Pancreas (tissue), 10 donors: ENCODE measurements around the gene MCCC1. TPM values are rescaled to one million over a fixed set of nuclear protein-coding genes. Genes with fewer than 3 reads are reported as not detected.

ENCODE experiments used
- ATAC-seq, 4 donors: fragments of 200-7000 bp; cut with Tn5 transposase; one replicate each; pipeline versions ENCODE4 v1.8.0 to v1.9.1; 2020; ENCODE audit warnings: mild to moderate bottlenecking in 4 of 4, moderate library complexity in 4 of 4
- DNase-seq, 6 donors: peaks; one replicate each; pipeline ENCODE4 v3.0.0-alpha.2; 2020
- FAIRE-seq: peaks from 2 replicates; lab custom pipeline; 2012; peaks lifted over from hg19 to GRCh38; lab: Jason Lieb, UNC
- H3K27ac ChIP-seq, 4 donors: fragments of 200-600 bp; sonication (generic); 1 replicate in 3 of 4; 2 replicates in 1 of 4; pipeline versions ENCODE4 v1.5.0 to v1.8.0; 2020
- H3K27me3 ChIP-seq, 4 donors: fragments of 200-600 bp; one replicate each; pipeline ENCODE4 v1.8.0; 2021
- H3K36me3 ChIP-seq, 3 donors: fragments of 200-600 bp; sonication (generic) in 1 of 3; one replicate each; pipeline versions ENCODE4 v1.5.0 to v1.8.0; 2020 to 2021
- H3K4me1 ChIP-seq, 3 donors: fragments of 200-600 bp; one replicate each; pipeline ENCODE4 v1.8.0; 2021
- H3K4me3 ChIP-seq, 4 donors: fragments of 200-600 bp; sonication (generic) in 2 of 4; one replicate each; pipeline versions ENCODE4 v1.5.0 to v1.8.0; 2020 to 2021
- H3K9me3 ChIP-seq, 4 donors: fragments of 200-600 bp; one replicate each; pipeline ENCODE4 v1.8.0; 2021
- WGBS, 2 donors: extraction: QIAGEN DNeasy Blood & Tissue Kit; methylation state at CpG; one replicate each; pipeline ENCODE4 v1.1.7; 2013; 5-methylcytosine and 5-hydroxymethylcytosine counted together
- intact Hi-C, 3 donors: fragments of 100-400 bp; cut with DNase I; formaldehyde crosslinking; loops; one replicate each; pipeline versions ENCODE4 v1.11.1 to v1.14.2; 2022
- polyA plus RNA-seq, 2 donors: library from polyadenylated mRNA; stranded (reverse); fragments of 200-250 nt; gene quantifications; one replicate each; pipeline ENCODE4 v1.2.3, GENCODE V29; 2013
- total RNA-seq, 6 donors: library from RNA; stranded (reverse); fragmentation: NEBNext Ultra II Directional in 4 of 6; extraction: Animal tissue kit (Norgen Biotek cat#: 25700) in 4 of 6; gene quantifications; one replicate each; pipeline versions ENCODE4 v1.2.1 to v1.2.4, GENCODE V29; 2021 to 2023
- TF ChIP-seq, protein P1 (sequence below), 4 donors: fragments of 200-600 bp; sonication (generic) in 3 of 4; IDR thresholded peaks; one replicate each; pipeline versions ENCODE4 v1.5.0 to v1.8.0; 2021; ENCODE audit warnings: antibody characterized with exemption in 4 of 4
- donor health status: healthy with polysubstance abuse.
- donor health status: DM: no; HTN: no; CAD: no; lungs with moderate emphysema.
- donor health status: DM: no; HTN: no; CAD: no.
- donor health status: control.
- donor health status: control.
- donor health status: Bipolar disorder and iron deficiency.
- donor health status: DM: yes; HTN: yes; CAD: no.
- donor health status: DM: no; HTN: no; CAD: no.
- donor health status: DM: no; HTN: no; CAD: no.
- donor health status: DM: yes; HTN: yes; CAD: no.

MCCC1 gene
- total and polyA plus RNA-seq, 8 donors, result 25.3 to 81.9 (median 40.8) TPM

DNA sequence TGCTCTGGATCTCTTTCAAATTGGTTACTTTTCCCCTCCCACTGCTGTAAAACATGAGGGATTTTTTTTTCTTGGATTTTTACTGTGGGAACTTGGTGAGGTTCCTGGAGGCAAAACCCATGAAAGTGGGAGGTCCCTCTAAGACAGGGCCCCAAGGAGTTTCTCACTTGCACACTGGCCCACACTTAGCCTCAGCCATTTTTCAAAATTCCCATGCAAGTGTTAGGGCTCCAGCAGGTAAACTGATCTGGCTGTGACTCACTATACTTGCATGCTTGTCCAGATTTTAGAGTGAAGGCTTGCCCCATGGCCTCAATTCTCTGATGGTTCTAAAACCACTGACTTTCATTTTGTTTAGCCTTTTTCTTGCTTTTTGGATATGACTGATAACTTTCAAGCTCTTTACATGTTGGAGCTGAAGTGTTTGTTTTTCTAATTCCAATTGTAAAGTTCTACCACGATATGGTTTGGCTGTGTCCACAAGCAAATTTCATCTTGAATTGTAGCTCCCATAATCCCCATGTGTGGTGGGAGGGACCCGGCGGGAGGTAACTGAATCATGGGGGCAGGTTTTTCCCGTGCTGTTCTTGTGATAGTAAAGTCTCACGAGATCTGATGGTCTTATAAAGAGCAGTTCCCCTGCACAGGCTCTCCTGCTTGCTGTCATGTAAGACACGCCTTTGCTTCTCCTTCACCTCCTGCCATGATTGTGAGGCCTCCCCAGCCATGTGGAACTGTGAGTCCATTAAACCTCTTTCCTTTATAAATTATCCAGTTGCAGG, 37.7 kb downstream of the MCCC1 start:
- H3K4me3 ChIP-seq, result no peak overlapping the region
- TF ChIP-seq, protein P1, sequence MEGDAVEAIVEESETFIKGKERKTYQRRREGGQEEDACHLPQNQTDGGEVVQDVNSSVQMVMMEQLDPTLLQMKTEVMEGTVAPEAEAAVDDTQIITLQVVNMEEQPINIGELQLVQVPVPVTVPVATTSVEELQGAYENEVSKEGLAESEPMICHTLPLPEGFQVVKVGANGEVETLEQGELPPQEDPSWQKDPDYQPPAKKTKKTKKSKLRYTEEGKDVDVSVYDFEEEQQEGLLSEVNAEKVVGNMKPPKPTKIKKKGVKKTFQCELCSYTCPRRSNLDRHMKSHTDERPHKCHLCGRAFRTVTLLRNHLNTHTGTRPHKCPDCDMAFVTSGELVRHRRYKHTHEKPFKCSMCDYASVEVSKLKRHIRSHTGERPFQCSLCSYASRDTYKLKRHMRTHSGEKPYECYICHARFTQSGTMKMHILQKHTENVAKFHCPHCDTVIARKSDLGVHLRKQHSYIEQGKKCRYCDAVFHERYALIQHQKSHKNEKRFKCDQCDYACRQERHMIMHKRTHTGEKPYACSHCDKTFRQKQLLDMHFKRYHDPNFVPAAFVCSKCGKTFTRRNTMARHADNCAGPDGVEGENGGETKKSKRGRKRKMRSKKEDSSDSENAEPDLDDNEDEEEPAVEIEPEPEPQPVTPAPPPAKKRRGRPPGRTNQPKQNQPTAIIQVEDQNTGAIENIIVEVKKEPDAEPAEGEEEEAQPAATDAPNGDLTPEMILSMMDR (IDR thresholded peaks at IDR 0.05), result no peak
- H3K27ac ChIP-seq, result no peak overlapping the region
- DNase-seq, result no peak
- FAIRE-seq, result no peak
- ATAC-seq, result no peak
- no peaks in the 10 kb centered on the region for H3K4me1 ChIP-seq
- 88 to 92% methylated on average over 6 of the region's 6 CpGs for WGBS, 2 donors
- no peaks in the 10 kb centered on the region for H3K27me3 ChIP-seq
- H3K36me3 ChIP-seq, result peaks cover 0 to 4% (median 0%) of the 10 kb centered on the region in 3 donors
- no peaks in the 10 kb centered on the region for H3K9me3 ChIP-seq
- intact Hi-C loops, result no loop called here

DNA sequence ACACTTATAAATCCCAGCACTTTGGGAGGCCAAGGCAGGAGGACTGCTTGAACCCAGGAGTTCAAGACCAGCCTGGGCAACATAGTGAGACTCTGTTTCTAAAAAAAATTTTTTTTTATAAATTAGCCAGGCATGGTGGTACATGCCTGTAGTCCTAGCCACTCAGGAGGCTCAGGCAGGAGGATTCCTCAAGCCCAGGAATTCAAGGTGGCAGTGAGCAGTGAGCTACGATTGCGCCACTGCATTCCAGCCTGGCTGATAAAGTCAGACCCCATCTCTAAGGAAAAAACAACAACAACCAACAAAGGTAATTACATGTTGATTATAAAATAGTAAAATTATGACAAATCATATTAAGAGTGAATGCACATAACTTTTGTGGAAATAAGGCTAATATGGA, 40.9 kb downstream of the MCCC1 start:
- Histone ChIP-seq H3K9me3 (no peaks in the 10 kb centered on the region), H3K4me1 (no peaks in the 10 kb centered on the region), H3K27me3 (no peaks in the 10 kb centered on the region), H3K4me3 (no peak overlapping the region), H3K36me3 (peaks cover 0 to 15% (median 0%) of the 10 kb centered on the region in 3 donors), H3K27ac (no peak overlapping the region)
- ATAC-seq, result no peak
- WGBS, 2 donors, result 96 to 100% methylated on average over 2 of the region's 2 CpGs
- intact Hi-C loops, result no loop called here
- DNase-seq, result no peak
- TF ChIP-seq, protein P1 (IDR thresholded peaks at IDR 0.05), result no peak
- no peak for FAIRE-seq

DNA sequence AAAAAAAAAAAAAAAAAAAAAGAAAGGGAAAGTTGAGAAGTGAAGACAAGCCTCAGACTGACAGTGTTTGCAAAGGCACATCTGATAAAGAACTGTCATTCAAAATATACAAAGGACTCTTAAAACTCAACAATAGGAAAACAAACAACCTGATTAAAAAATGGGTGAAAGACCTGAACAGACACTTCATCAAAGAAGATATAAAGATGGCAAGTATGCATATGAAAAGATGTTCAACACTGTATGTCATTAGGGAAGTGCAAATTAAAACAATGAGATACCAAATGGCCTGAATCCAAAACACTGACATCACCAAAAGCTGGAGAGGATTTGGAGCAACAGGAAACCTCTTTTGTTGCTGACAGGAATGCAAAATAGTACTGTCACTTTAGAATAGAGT, 48.6 kb downstream of the MCCC1 start:
- TF ChIP-seq, protein P1 (IDR thresholded peaks at IDR 0.05), result no peak
- Histone ChIP-seq H3K4me1 (no peaks in the 10 kb centered on the region), H3K27ac (no peak overlapping the region), H3K27me3 (no peaks in the 10 kb centered on the region), H3K36me3 (peaks cover 0 to 34% (median 3%) of the 10 kb centered on the region in 3 donors), H3K9me3 (no peaks in the 10 kb centered on the region), H3K4me3 (no peak overlapping the region)
- intact Hi-C loops, result no loop called here
- no peak for ATAC-seq
- no peak for DNase-seq
- no peak for FAIRE-seq

DNA sequence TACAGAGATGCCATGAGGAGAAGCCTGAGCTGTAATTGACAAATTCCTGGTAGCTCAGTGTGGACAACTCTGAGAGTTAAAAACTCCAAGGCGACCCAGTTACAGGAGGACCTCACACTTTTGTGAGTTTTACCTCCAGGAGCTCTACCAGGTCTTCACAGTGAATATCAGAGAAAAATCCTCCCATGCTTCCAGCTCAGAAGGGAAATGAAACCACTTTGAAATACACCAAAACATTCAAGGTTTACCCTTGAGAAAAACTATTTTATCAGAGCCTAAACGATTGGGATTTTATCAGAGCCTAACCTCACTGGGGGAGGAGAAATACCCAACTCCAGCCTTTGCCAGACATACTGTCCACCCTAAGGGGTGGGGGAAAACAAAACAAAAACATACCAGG, 52.4 kb downstream of the MCCC1 start:
- no peak for FAIRE-seq
- H3K36me3 ChIP-seq, result peaks cover 0 to 36% (median 8%) of the 10 kb centered on the region in 3 donors
- H3K4me3 ChIP-seq, result no peak overlapping the region
- H3K27me3 ChIP-seq, result no peaks in the 10 kb centered on the region
- intact Hi-C loops, result no loop called here
- no peaks in the 10 kb centered on the region for H3K4me1 ChIP-seq
- peak overlapping the region in 1 of 4 donors; percentile 29 for H3K27ac ChIP-seq
- 49 to 51% methylated on average over 2 of the region's 2 CpGs for WGBS, 2 donors
- peak in 2 of 4 donors; percentile 22 to 37 for ATAC-seq
- H3K9me3 ChIP-seq, result no peaks in the 10 kb centered on the region
- no peak for DNase-seq
- TF ChIP-seq, protein P1 (IDR thresholded peaks at IDR 0.05), result no peak
